K562 (cell line): Measurements from ENCODE around the gene CT45A10. TPM values are rescaled to one million over a fixed set of nuclear protein-coding genes. Genes with fewer than 3 reads are reported as not detected.

ENCODE experiments used
- CREM ChIP-seq: IDR thresholded peaks from 2 replicates; pipeline ENCODE4 v1.6.1; 2014; ENCODE audit warnings: antibody characterized with exemption, low read depth
- HNRNPL ChIP-seq: fragments of 200-400 bp; formaldehyde crosslinking; IDR thresholded peaks from 2 replicates; pipeline ENCODE4 v1.6.1; 2017; ENCODE audit warnings: low read depth, mild to moderate bottlenecking, low read length
- LCOR ChIP-seq: sonication (generic); formaldehyde crosslinking; IDR thresholded peaks from 2 replicates; pipeline ENCODE4 v1.8.0; 2022; ENCODE audit warnings: mild to moderate bottlenecking, missing genetic modification reagents
- PBX2 ChIP-seq, 2 experiments: IDR thresholded peaks in 1 of 2; conservative IDR thresholded peaks in 1 of 2; 2 replicates each; pipeline ENCODE4 v1.6.1; 2016; ENCODE audit warnings: low read depth in 2 of 2, mild to moderate bottlenecking in 1 of 2, missing compliant biosample characterization in 1 of 2, missing genetic modification characterization in 1 of 2, moderate library complexity in 1 of 2
- PYGO2 ChIP-seq: fragments of 450-650 bp; IDR thresholded peaks from 2 replicates; pipeline ENCODE4 v1.6.1; 2016; ENCODE audit warnings: mild to moderate bottlenecking, missing genetic modification characterization, moderate library complexity, missing compliant biosample characterization
- RERE ChIP-seq: sonication (generic); formaldehyde crosslinking; IDR thresholded peaks from 2 replicates; pipeline ENCODE4 v1.8.0; 2023; ENCODE audit warnings: missing genetic modification reagents, mild to moderate bottlenecking, borderline replicate concordance
- SMARCA4 ChIP-seq: fragments of 450-650 bp; IDR thresholded peaks from 2 replicates; pipeline ENCODE4 v1.6.1; 2016
- SUPT5H ChIP-seq: fragments of 450-650 bp; IDR thresholded peaks from 2 replicates; pipeline ENCODE4 v1.6.1; 2016
- YY1 ChIP-seq, 3 experiments: IDR thresholded peaks; 2 replicates each; pipeline ENCODE4 v1.6.1; 2011; ENCODE audit warnings: low read length in 2 of 3, mild to moderate bottlenecking in 2 of 3, moderate library complexity in 2 of 3, borderline replicate concordance in 1 of 3, control low read depth in 1 of 3, low read depth in 1 of 3; ENCODE audit not compliant: insufficient read depth in 3 of 3, insufficient replicate concordance in 2 of 3, control insufficient read depth in 1 of 3, insufficient read length in 1 of 3; ENCODE audit errors: extremely low read depth in 1 of 3
- ZNF3 ChIP-seq: fragments of 250-450 bp; sonication (Bioruptor Pico); IDR thresholded peaks from 2 replicates; pipeline ENCODE4 v1.5.0; 2021; ENCODE audit warnings: mild to moderate bottlenecking, moderate library complexity
- ZNF57 ChIP-seq: fragments of 450-650 bp; formaldehyde crosslinking; IDR thresholded peaks from 2 replicates; pipeline ENCODE4 v1.4.0; 2020; ENCODE audit warnings: mild to moderate bottlenecking, moderate library complexity
- ZNF780A ChIP-seq: fragments of 250-450 bp; sonication (Bioruptor Pico); IDR thresholded peaks from 2 replicates; pipeline ENCODE4 v1.5.0; 2021; ENCODE audit warnings: mild to moderate bottlenecking
- polyA plus RNA-seq, 8 experiments: library from polyadenylated mRNA; depleted of rRNA in 4 of 8; stranded (reverse) in 5 of 8; unstranded in 3 of 8; fragments of >200 nt; fragmentation: Nextera tagmentation in 2 of 8; fragmentation: Illumina TruSeq in 1 of 8; extraction: Ambion mirVana in 2 of 8; extraction: Trizol in 1 of 8; gene quantifications; 2 replicates each; pipeline versions ENCODE4 v1.2.1 to v1.2.3, GENCODE V29; 2011 to 2014; ENCODE audit warnings: inconsistent platforms in 1 of 8, missing spikeins in 1 of 8
- total RNA-seq, 7 experiments: library from RNA; depleted of rRNA in 6 of 7; stranded (reverse); fragments of >200 nt in 6 of 7; fragmentation: Illumina TruSeq in 2 of 7; extraction: Trizol in 2 of 7; gene quantifications; 2 replicates each; pipeline versions ENCODE4 v1.2.1 to v1.2.3, GENCODE V29; 2011 to 2021; ENCODE audit warnings: low replicate concordance in 1 of 7
- TF ChIP-seq, protein P1 (sequence below): fragments of 450-650 bp; formaldehyde crosslinking; IDR thresholded peaks from 2 replicates; pipeline ENCODE4 v1.4.0; 2020; ENCODE audit warnings: mild to moderate bottlenecking, moderate library complexity
- TF ChIP-seq, protein P2 (sequence below): IDR thresholded peaks from 3 replicates; pipeline ENCODE4 v1.6.1; 2011; ENCODE audit warnings: borderline replicate concordance, mild to moderate bottlenecking, moderate library complexity; ENCODE audit not compliant: insufficient read length; ENCODE audit errors: extremely low read depth

CT45A10 gene
- total and polyA plus RNA-seq, 9 of the 15 experiments (the other 6 are each of a cell fraction or from before 2014, with no cell fraction given), result 78.1 to 175 (median 102) TPM

- TF ChIP-seq, protein P1, sequence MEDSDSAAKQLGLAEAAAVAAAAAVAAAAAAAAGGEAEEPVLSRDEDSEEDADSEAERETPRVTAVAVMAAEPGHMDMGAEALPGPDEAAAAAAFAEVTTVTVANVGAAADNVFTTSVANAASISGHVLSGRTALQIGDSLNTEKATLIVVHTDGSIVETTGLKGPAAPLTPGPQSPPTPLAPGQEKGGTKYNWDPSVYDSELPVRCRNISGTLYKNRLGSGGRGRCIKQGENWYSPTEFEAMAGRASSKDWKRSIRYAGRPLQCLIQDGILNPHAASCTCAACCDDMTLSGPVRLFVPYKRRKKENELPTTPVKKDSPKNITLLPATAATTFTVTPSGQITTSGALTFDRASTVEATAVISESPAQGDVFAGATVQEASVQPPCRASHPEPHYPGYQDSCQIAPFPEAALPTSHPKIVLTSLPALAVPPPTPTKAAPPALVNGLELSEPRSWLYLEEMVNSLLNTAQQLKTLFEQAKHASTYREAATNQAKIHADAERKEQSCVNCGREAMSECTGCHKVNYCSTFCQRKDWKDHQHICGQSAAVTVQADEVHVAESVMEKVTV, result no peak
- peak; percentile 75 for TF ChIP-seq LCOR (CRISPR knock-in tag)
- TF ChIP-seq SMARCA4, result no peak
- TF ChIP-seq PBX2 (CRISPR knock-in tag; IDR thresholded peaks at IDR 0.05; ENCODE audit: low read depth), result no peak
- TF ChIP-seq PBX2 (tag; conservative IDR thresholded peaks at IDR 0.05; ENCODE audit: low read depth), result no peak
- TF ChIP-seq, protein P2, sequence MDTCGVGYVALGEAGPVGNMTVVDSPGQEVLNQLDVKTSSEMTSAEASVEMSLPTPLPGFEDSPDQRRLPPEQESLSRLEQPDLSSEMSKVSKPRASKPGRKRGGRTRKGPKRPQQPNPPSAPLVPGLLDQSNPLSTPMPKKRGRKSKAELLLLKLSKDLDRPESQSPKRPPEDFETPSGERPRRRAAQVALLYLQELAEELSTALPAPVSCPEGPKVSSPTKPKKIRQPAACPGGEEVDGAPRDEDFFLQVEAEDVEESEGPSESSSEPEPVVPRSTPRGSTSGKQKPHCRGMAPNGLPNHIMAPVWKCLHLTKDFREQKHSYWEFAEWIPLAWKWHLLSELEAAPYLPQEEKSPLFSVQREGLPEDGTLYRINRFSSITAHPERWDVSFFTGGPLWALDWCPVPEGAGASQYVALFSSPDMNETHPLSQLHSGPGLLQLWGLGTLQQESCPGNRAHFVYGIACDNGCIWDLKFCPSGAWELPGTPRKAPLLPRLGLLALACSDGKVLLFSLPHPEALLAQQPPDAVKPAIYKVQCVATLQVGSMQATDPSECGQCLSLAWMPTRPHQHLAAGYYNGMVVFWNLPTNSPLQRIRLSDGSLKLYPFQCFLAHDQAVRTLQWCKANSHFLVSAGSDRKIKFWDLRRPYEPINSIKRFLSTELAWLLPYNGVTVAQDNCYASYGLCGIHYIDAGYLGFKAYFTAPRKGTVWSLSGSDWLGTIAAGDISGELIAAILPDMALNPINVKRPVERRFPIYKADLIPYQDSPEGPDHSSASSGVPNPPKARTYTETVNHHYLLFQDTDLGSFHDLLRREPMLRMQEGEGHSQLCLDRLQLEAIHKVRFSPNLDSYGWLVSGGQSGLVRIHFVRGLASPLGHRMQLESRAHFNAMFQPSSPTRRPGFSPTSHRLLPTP, result no peak
- no peak for TF ChIP-seq ZNF57 (CRISPR knock-in tag)
- no peak for TF ChIP-seq RERE (CRISPR knock-in tag)
- peak; percentile 83 for TF ChIP-seq SUPT5H
- no peak for TF ChIP-seq ZNF3 (CRISPR knock-in tag)
- TF ChIP-seq CREM, result peak; percentile 73
- TF ChIP-seq HNRNPL, result no peak
- no peak for TF ChIP-seq PYGO2 (tag)
- TF ChIP-seq ZNF780A (CRISPR knock-in tag), result no peak
- peak in 2 of 3 experiments; percentile 63 to 87 for TF ChIP-seq YY1 (IDR thresholded peaks at IDR 0.05; ENCODE audit: borderline replicate concordance in 1 of 3, control insufficient read depth in 1 of 3, extremely low read depth in 1 of 3, insufficient read depth in 3 of 3, insufficient read length in 1 of 3, insufficient replicate concordance in 2 of 3, low read depth in 1 of 3, low read length in 2 of 3)
Observed at GRCh38 chrX:135893294-135893817, at the start of gene CT45A10, which contains the start of gene SAGE1 (continued).
